Caco-2 (cell line): ENCODE measurements around the gene TRAK2. TPM values are rescaled to one million over a fixed set of nuclear protein-coding genes. Genes with fewer than 3 reads are reported as not detected.

Experiments
- BruUV-seq: library from RNA; stranded (reverse); fragments of 400-500 nt; replicated peaks from 2 replicates; lab custom pipeline; 2021; lab: Mats Ljungman, UMichigan
- CTCF ChIA-PET: fragments of 300-600 bp; sonication (Branson Sonifier 250); formaldehyde crosslinking; loops from one replicate; lab custom pipeline; 2022; ENCODE audit warnings: antibody characterized with exemption; lab: Charles Lee
- POLR2A ChIA-PET: fragments of 300-600 bp; sonication (Branson Sonifier 250); formaldehyde crosslinking; loops from one replicate; lab custom pipeline; 2022; ENCODE audit warnings: antibody characterized with exemption; lab: Charles Lee
- DNase-seq, 2 experiments: peaks; one replicate each; pipeline versions ENCODE4 v3.0.0 to v3.0.0-alpha.2; 2020 to 2022
- H3K27me3 ChIP-seq: replicated peaks from 2 replicates; pipeline ENCODE4 v1.6.0; 2011; ENCODE audit warnings: low read length; ENCODE audit not compliant: control insufficient read depth, insufficient read depth
- H3K36me3 ChIP-seq: 2 replicates; pipeline ENCODE4 v1.5.1; 2011; ENCODE audit warnings: low read length; ENCODE audit not compliant: control insufficient read depth, insufficient read depth
- H3K4me1 ChIP-seq: fragments of 250-450 bp; sonication (Bioruptor Pico); 2 replicates; pipeline ENCODE4 v1.5.1; 2020; ENCODE audit warnings: mild to moderate bottlenecking
- H3K4me3 ChIP-seq: 2 replicates; pipeline ENCODE4 v1.5.1; 2011; ENCODE audit warnings: low read depth, mild to moderate bottlenecking, control low read depth, low read length
- H3K9me3 ChIP-seq: fragments of 250-450 bp; sonication (Bioruptor Pico); 2 replicates; pipeline ENCODE4 v1.5.1; 2020; ENCODE audit warnings: mild to moderate bottlenecking, moderate library complexity
- H3K27ac Mint-ChIP-seq: one replicate; pipeline ENCODE4 v1.8.0; 2022; ENCODE audit warnings: mixed read lengths; ENCODE audit not compliant: unreplicated experiment
- H3K27me3 Mint-ChIP-seq: one replicate; pipeline ENCODE4 v1.8.0; 2022; ENCODE audit warnings: mixed read lengths; ENCODE audit not compliant: insufficient read depth, unreplicated experiment
- H3K36me3 Mint-ChIP-seq: one replicate; pipeline ENCODE4 v1.8.0; 2022; ENCODE audit warnings: mild to moderate bottlenecking, mixed read lengths; ENCODE audit not compliant: insufficient read depth, unreplicated experiment
- H3K4me1 Mint-ChIP-seq: one replicate; pipeline ENCODE4 v1.8.0; 2022; ENCODE audit warnings: low read depth, mixed read lengths; ENCODE audit not compliant: unreplicated experiment
- H3K4me3 Mint-ChIP-seq: one replicate; pipeline ENCODE4 v1.8.0; 2022; ENCODE audit warnings: mild to moderate bottlenecking, moderate library complexity, mixed read lengths; ENCODE audit not compliant: unreplicated experiment
- H3K9me3 Mint-ChIP-seq: one replicate; pipeline ENCODE4 v1.8.0; 2022; ENCODE audit warnings: mixed read lengths; ENCODE audit not compliant: unreplicated experiment
- intact Hi-C: fragments of 100-400 bp; cut with micrococcal nuclease; formaldehyde crosslinking; loops from one replicate; pipeline ENCODE4 v1.10.0; 2022; ENCODE audit not compliant: unreplicated experiment
- total RNA-seq: library from RNA; stranded (reverse); gene quantifications from 2 replicates; pipeline ENCODE4 v1.2.3, GENCODE V29; 2022
- TF ChIP-seq, protein P1 (sequence below), 2 experiments: fragments of 200-600 bp in 1 of 2; IDR thresholded peaks; 1 replicate in 1 of 2; 2 replicates in 1 of 2; pipeline versions ENCODE4 v1.5.1 to v1.8.0; 2011 to 2022; ENCODE audit warnings: antibody characterized with exemption in 1 of 2, control low read depth in 1 of 2, inconsistent platforms in 1 of 2, low read depth in 1 of 2, low read length in 1 of 2, mild to moderate bottlenecking in 1 of 2, moderate library complexity in 1 of 2; ENCODE audit not compliant: insufficient read depth in 1 of 2, severe bottlenecking in 1 of 2, unreplicated experiment in 1 of 2

The TRAK2 gene
- total RNA-seq, 1 experiment from 2014 or later, result 23.2 TPM

DNA sequence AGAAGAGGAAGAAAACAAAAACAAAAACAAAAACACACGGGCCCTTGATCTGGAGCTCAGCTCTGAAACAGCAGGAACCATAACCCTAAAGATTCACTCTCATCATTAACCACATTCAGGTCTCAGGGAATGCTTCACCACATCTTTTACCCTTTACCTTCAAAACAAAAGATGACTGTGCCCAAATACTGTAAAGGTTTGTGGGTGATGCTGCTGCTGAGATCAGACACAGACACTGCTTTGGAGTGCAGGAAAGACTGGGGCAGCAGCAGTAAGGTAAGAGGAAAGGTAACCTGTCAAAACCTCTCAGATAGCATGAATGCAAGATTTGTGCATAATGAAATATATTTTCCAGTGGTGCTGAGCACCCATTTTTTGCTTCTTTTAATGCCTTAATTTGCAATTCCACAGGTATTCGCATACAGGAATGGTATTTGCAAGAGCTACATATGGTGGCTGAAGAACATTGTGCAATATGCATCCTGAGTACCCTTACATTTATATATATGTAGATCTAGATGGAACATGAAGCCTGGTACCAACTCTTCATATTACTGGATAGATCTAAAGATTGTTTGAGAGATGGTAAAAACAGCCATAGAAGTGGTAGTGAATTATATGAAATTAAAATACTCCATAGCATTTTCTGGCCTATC, 90.1 kb downstream of the TRAK2 start:
- Mint-ChIP-seq H3K27ac (no peak overlapping the region), H3K36me3 (no peaks in the 10 kb centered on the region), H3K27me3 (no peaks in the 10 kb centered on the region), H3K4me1 (no peaks in the 10 kb centered on the region), H3K4me3 (no peak overlapping the region), H3K9me3 (peaks cover 12% of the 10 kb centered on the region)
- no TSS peak for BruUV-seq
- intact Hi-C loops, result loop anchor here (5.0 kb wide), 1 partner anchor 104 kb away; no protein-coding TSS in a partner anchor
- Histone ChIP-seq H3K27me3 (no peaks in the 10 kb centered on the region), H3K4me3 (no peak overlapping the region), H3K4me1 (no peaks in the 10 kb centered on the region), H3K9me3 (peaks cover 3% of the 10 kb centered on the region; the same call in 1 of the 2 replicates), H3K36me3 (peaks cover 1% of the 10 kb centered on the region; the same call in 1 of the 2 replicates)
- ChIA-PET CTCF (no interaction called here), POLR2A (no interaction called here)
- TF ChIP-seq, protein P1, sequence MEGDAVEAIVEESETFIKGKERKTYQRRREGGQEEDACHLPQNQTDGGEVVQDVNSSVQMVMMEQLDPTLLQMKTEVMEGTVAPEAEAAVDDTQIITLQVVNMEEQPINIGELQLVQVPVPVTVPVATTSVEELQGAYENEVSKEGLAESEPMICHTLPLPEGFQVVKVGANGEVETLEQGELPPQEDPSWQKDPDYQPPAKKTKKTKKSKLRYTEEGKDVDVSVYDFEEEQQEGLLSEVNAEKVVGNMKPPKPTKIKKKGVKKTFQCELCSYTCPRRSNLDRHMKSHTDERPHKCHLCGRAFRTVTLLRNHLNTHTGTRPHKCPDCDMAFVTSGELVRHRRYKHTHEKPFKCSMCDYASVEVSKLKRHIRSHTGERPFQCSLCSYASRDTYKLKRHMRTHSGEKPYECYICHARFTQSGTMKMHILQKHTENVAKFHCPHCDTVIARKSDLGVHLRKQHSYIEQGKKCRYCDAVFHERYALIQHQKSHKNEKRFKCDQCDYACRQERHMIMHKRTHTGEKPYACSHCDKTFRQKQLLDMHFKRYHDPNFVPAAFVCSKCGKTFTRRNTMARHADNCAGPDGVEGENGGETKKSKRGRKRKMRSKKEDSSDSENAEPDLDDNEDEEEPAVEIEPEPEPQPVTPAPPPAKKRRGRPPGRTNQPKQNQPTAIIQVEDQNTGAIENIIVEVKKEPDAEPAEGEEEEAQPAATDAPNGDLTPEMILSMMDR (IDR thresholded peaks at IDR 0.05; ENCODE audit: insufficient read depth in 1 of 2, low read depth in 1 of 2, low read length in 1 of 2, severe bottlenecking in 1 of 2, unreplicated experiment in 1 of 2), result no peak
- no peak for DNase-seq

DNA sequence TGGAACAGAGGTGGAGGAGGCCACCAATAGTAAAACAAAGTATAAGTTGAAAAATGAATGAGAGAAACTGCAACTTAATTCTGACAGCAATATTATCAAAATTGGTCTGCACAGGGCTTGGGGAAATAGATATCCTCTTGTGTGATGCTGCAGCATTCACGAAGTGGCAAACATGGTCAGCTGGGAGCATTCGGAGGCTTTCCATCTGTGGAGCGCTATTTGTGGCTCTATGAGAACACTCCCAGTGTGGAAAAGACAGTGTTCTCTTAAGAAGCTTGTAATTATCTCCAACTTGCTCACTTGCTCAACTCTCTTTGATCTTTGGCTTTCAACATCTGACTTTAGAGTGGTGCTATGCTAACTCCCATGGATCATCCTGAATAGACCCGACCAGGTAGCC, 91.0 kb downstream of the TRAK2 start:
- DNase-seq, result no peak
- Mint-ChIP-seq H3K4me1 (no peaks in the 10 kb centered on the region), H3K27ac (no peak overlapping the region), H3K27me3 (no peaks in the 10 kb centered on the region), H3K36me3 (no peaks in the 10 kb centered on the region), H3K9me3 (peaks cover 12% of the 10 kb centered on the region), H3K4me3 (no peak overlapping the region)
- Histone ChIP-seq H3K27me3 (no peaks in the 10 kb centered on the region), H3K9me3 (peaks cover 3% of the 10 kb centered on the region; the same call in 1 of the 2 replicates), H3K36me3 (peaks cover 1% of the 10 kb centered on the region; the same call in 1 of the 2 replicates), H3K4me1 (no peaks in the 10 kb centered on the region), H3K4me3 (no peak overlapping the region)
- TF ChIP-seq, protein P1 (IDR thresholded peaks at IDR 0.05; ENCODE audit: insufficient read depth in 1 of 2, low read depth in 1 of 2, low read length in 1 of 2, severe bottlenecking in 1 of 2, unreplicated experiment in 1 of 2), result no peak
- POLR2A ChIA-PET, result no interaction called here
- intact Hi-C loops, result loop anchor here (5.0 kb wide), 1 partner anchor 103 kb away; no protein-coding TSS in a partner anchor
- no TSS peak for BruUV-seq
- CTCF ChIA-PET, result no interaction called here

GRCh38 chr2:201358684-201359083, 92.6 kb downstream of the TRAK2 start:
- no peak overlapping the region for H3K4me3 Mint-ChIP-seq
- no peaks in the 10 kb centered on the region for H3K36me3 Mint-ChIP-seq
- peaks cover 3% of the 10 kb centered on the region for H3K9me3 Mint-ChIP-seq
- no peaks in the 10 kb centered on the region for H3K27me3 Mint-ChIP-seq
- CTCF ChIA-PET, result interaction anchor here (0.7 kb wide), 1 partner anchor 190 kb away, joined by 4 read pairs; no protein-coding TSS in a partner anchor
- POLR2A ChIA-PET, result no interaction called here
- TF ChIP-seq, protein P1 (IDR thresholded peaks at IDR 0.05; ENCODE audit: insufficient read depth in 1 of 2, low read depth in 1 of 2, low read length in 1 of 2, severe bottlenecking in 1 of 2, unreplicated experiment in 1 of 2), result no peak
- intact Hi-C loops, result no loop called here
- Histone ChIP-seq H3K36me3 (peaks cover 1% of the 10 kb centered on the region; the same call in 1 of the 2 replicates), H3K4me3 (no peak overlapping the region), H3K9me3 (peaks cover 3% of the 10 kb centered on the region; the same call in 1 of the 2 replicates), H3K4me1 (no peaks in the 10 kb centered on the region), H3K27me3 (no peaks in the 10 kb centered on the region)
- no peak overlapping the region for H3K27ac Mint-ChIP-seq
- H3K4me1 Mint-ChIP-seq, result no peaks in the 10 kb centered on the region
- DNase-seq, result no peak
- BruUV-seq, result no TSS peak
